ENCODE results near the gene STARD4. TPM values are rescaled to one million over a fixed set of nuclear protein-coding genes. Genes with fewer than 3 reads are reported as not detected.

STARD4 gene
- polyA plus RNA-seq, 1 of the 3 experiments (the other 2 are of a cell fraction) = 10.0 TPM

GRCh38 chr5:111559680-111560079 lies 47.3 kb upstream of the STARD4 start:
- Histone ChIP-seq H3K27me3 (ENCODE audit: insufficient read depth) (no peaks in the 10 kb centered on the region), H3K79me2 (ENCODE audit: insufficient read depth) (no peaks in the 10 kb centered on the region), H3F3A (replicated peaks; ENCODE audit: insufficient read depth) (no peaks in the 10 kb centered on the region), H3K9me2 (no peaks in the 10 kb centered on the region), H3K9me3 (no peaks in the 10 kb centered on the region; the same call in 1 of the 2 replicates), H2AFZ (ENCODE audit: low read depth) (no peak overlapping the region), H3K36me3 (replicated peaks in 1 of 2; ENCODE audit: control insufficient read depth in 1 of 2, insufficient read depth in 2 of 2, low read length in 1 of 2) (no peaks in the 10 kb centered on the region), H3K9ac (no peak overlapping the region), H3K4me2 (no peak overlapping the region), H3K4me3 (ENCODE audit: low read depth in 2 of 2, low read length in 1 of 2) (no peak overlapping the region), H4K20me1 (ENCODE audit: insufficient read depth) (no peaks in the 10 kb centered on the region), H3K4me1 (ENCODE audit: control insufficient read depth in 1 of 2, insufficient read depth in 2 of 2, low read depth in 1 of 2, low read length in 1 of 2) (no peaks in the 10 kb centered on the region; a peak in 1 of 4 replicates), H3K27ac (ENCODE audit: low read depth in 2 of 2, low read length in 1 of 2) (no peak overlapping the region)
- ChIA-PET CTCF (interaction anchor here (2.1 kb wide), 1 partner anchor 9 kb away, joined by 6 read pairs; no protein-coding TSS in a partner anchor), POLR2A (no interaction called here)
- no peak for DNase-seq
- TF ChIP-seq NFIC (IDR thresholded peaks at IDR 0.05; ENCODE audit: borderline replicate concordance) = no peak
- no peak for TF ChIP-seq PBX3 (IDR thresholded peaks at IDR 0.05)
- TF ChIP-seq GATA2 (CRISPR knock-in tag; IDR thresholded peaks at IDR 0.05) = no peak
- no peak for TF ChIP-seq TAF1 (IDR thresholded peaks at IDR 0.05; ENCODE audit: borderline replicate concordance, low read depth, low read length)
- no peak for TF ChIP-seq TCF12 (IDR thresholded peaks at IDR 0.05)
- TF ChIP-seq ELF1 (IDR thresholded peaks at IDR 0.05) = no peak
- no peak for TF ChIP-seq CHD2 (IDR thresholded peaks at IDR 0.05; ENCODE audit: low read length, partially characterized antibody)
- no peak for TF ChIP-seq EP300 (IDR thresholded peaks at IDR 0.05; ENCODE audit: borderline replicate concordance in 1 of 2, low read depth in 1 of 2, low read length in 1 of 2)
- no peak for TF ChIP-seq CTCF (IDR thresholded peaks at IDR 0.05)
- TF ChIP-seq POLR2AphosphoS5 (IDR thresholded peaks at IDR 0.05; ENCODE audit: low read depth, low read length) = no peak
- no peak for TF ChIP-seq YY1 (IDR thresholded peaks at IDR 0.05; ENCODE audit: low read depth)
- TF ChIP-seq, protein P1, sequence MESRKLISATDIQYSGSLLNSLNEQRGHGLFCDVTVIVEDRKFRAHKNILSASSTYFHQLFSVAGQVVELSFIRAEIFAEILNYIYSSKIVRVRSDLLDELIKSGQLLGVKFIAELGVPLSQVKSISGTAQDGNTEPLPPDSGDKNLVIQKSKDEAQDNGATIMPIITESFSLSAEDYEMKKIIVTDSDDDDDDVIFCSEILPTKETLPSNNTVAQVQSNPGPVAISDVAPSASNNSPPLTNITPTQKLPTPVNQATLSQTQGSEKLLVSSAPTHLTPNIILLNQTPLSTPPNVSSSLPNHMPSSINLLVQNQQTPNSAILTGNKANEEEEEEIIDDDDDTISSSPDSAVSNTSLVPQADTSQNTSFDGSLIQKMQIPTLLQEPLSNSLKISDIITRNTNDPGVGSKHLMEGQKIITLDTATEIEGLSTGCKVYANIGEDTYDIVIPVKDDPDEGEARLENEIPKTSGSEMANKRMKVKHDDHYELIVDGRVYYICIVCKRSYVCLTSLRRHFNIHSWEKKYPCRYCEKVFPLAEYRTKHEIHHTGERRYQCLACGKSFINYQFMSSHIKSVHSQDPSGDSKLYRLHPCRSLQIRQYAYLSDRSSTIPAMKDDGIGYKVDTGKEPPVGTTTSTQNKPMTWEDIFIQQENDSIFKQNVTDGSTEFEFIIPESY (IDR thresholded peaks at IDR 0.05; ENCODE audit: borderline replicate concordance, low read depth) = no peak
- TF ChIP-seq SIN3A (IDR thresholded peaks at IDR 0.05; ENCODE audit: borderline replicate concordance, low read depth, low read length) = no peak
- no peak for TF ChIP-seq TEAD4 (IDR thresholded peaks at IDR 0.05; ENCODE audit: borderline replicate concordance, insufficient read depth)

DNA sequence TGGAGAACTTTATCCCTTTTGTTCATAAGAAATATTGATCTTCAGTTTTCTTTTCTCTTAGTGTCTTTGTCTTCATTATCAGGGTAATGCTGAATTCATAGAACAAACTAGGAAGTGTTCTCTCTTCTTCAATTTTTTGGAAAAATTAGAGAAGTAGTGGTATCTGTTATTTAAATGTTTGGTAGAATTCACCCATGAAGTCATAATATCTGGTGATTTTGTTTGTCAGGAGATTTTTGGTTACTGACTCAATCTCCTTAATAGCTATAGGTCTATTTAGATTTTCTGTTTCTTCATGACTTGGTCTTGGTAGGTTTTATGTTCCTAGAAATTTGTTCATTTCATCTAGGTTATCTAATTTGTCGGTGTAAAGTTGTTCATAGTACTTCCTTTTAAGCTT lies 45.4 kb upstream of the STARD4 start:
- no peak overlapping the region for H3K9ac ChIP-seq
- H4K20me1 ChIP-seq (ENCODE audit: insufficient read depth) = no peaks in the 10 kb centered on the region
- H2AFZ ChIP-seq (ENCODE audit: low read depth) = no peak overlapping the region
- no peak overlapping the region for H3K4me2 ChIP-seq
- DNase-seq = no peak
- no peak for TF ChIP-seq TAF1 (IDR thresholded peaks at IDR 0.05; ENCODE audit: borderline replicate concordance, low read depth, low read length)
- no peak for TF ChIP-seq CHD2 (IDR thresholded peaks at IDR 0.05; ENCODE audit: low read length, partially characterized antibody)
- no peaks in the 10 kb centered on the region for H3K79me2 ChIP-seq (ENCODE audit: insufficient read depth)
- H3K27me3 ChIP-seq (ENCODE audit: insufficient read depth) = no peaks in the 10 kb centered on the region
- WGBS (ENCODE audit: low lambda C conversion rate) = 54% methylated on average over 1 of the region's 1 CpG
- no peaks in the 10 kb centered on the region for H3K4me1 ChIP-seq (ENCODE audit: control insufficient read depth in 1 of 2, insufficient read depth in 2 of 2, low read depth in 1 of 2, low read length in 1 of 2)
- H3K36me3 ChIP-seq (replicated peaks in 1 of 2; ENCODE audit: control insufficient read depth in 1 of 2, insufficient read depth in 2 of 2, low read length in 1 of 2) = no peaks in the 10 kb centered on the region
- CTCF ChIA-PET = no interaction called here
- H3K9me2 ChIP-seq = no peaks in the 10 kb centered on the region
- POLR2A ChIA-PET = no interaction called here
- H3K4me3 ChIP-seq (ENCODE audit: low read depth in 2 of 2, low read length in 1 of 2) = no peak overlapping the region
- H3K27ac ChIP-seq (ENCODE audit: low read depth in 2 of 2, low read length in 1 of 2) = no peak overlapping the region
- H3F3A ChIP-seq (replicated peaks; ENCODE audit: insufficient read depth) = no peaks in the 10 kb centered on the region
- H3K9me3 ChIP-seq = no peaks in the 10 kb centered on the region; the same call in 1 of the 2 replicates

Measured in SK-N-SH (cell line).